ENCODE measurements around the gene AKT2.

The AKT2 gene

GRCh38 chr19:40300668-40301067 lies 15.5 kb upstream of the AKT2 start:
- no peak for DNase-seq

- DNase-seq: no peak
Measured at GRCh38 chr19:40298026-40298425, 12.9 kb upstream of the AKT2 start.

GRCh38 chr19:40294560-40294959 lies 9.4 kb upstream of the AKT2 start:
- no peak for DNase-seq

- no peak for DNase-seq
Measured at GRCh38 chr19:40286971-40287421, 1.9 kb upstream of the AKT2 start.

- no peak for DNase-seq
Measured at GRCh38 chr19:40286235-40286970, 1.3 kb upstream of the AKT2 start.

- DNase-seq: peak; percentile 98 to 100 (median 100)
Measured at GRCh38 chr19:40285353-40286234, 449 bp upstream of the AKT2 start.

- DNase-seq: no peak
Measured at GRCh38 chr19:40284251-40284500, 969 bp downstream of the AKT2 start.

DNA sequence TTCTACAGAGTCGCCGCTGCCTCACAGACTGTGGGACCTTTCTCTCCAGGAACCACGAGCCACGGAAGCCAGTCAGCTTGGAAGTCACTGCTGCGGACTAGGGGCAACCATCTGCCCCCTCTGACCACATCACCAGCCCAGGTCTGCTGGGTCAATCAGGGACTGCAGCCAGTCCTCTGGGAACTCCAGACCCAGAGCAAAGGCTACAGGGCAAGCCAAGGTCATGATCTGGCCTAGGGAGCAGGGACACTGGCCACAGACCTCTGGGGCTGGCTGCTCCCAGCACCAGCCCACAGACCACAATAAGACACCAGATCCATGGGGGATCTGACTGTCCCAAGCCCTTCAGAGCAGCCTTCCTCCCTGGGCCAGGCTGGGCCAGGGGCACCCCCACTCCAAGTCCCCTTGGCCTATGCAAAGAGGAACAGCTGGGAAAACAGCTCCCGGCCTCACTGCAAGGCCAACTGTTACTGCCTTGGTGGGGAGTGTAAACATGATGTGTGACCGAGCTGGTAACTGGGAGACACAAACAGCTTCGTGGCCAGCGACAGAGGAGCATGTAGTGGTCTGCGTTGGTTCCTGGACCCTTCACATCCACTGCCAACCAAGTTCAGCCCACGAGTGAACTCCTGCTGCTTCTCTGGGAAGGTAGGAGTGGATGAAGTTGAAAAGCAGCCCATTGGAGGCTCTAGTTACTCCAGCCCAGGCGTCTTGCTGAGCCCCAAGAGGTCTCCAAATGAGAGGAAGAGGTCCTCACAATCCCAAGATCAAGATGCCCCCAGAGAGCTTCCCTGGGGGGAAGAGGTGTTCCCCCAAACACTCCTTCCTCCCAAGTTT lies 1.5 kb downstream of the AKT2 start:
- DNase-seq: peak in 1 of 3 donors; percentile 22

DNA sequence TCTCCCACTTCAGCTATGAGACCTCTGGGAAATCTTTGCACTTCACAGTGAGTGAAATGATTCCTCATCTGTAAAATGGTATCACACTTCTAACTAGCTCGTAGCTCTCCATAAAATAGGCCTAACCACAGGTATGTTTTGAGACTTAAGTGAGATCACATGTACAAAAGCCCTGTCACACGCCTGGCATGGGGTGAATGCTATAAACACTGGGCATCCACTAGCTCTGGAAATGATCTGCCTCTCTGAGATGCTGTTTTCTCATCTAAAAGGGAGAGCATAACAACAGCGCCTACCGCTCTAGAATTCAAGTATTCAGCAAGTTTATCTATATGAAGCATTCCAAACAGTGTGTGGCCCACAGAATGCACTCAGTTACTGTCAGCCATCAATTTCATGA lies 2.2 kb downstream of the AKT2 start:
- no peak for DNase-seq

DNA sequence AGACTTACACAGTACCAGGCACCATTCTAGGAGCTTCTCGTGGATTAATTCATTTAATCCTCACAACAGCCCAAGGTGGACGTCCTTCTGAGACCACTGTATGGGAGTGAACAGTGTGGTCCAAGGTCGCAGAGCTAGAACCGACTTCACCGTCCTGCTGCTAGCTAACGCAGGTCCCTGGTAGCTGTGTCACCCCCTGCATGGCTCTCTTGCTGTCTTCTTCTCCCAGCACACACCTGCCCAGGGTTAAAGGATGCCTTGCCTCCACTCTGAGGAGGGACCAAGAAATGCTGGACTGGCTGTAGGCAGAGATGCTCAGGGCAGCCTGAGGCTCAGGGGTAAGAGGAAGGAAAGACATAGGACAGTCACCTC lies 3.0 kb downstream of the AKT2 start:
- no peak for DNase-seq

- no peak for DNase-seq
Measured at GRCh38 chr19:40281381-40282208, 3.5 kb downstream of the AKT2 start.

GRCh38 chr19:40280608-40281221 lies 4.4 kb downstream of the AKT2 start:
- DNase-seq: no peak

DNA sequence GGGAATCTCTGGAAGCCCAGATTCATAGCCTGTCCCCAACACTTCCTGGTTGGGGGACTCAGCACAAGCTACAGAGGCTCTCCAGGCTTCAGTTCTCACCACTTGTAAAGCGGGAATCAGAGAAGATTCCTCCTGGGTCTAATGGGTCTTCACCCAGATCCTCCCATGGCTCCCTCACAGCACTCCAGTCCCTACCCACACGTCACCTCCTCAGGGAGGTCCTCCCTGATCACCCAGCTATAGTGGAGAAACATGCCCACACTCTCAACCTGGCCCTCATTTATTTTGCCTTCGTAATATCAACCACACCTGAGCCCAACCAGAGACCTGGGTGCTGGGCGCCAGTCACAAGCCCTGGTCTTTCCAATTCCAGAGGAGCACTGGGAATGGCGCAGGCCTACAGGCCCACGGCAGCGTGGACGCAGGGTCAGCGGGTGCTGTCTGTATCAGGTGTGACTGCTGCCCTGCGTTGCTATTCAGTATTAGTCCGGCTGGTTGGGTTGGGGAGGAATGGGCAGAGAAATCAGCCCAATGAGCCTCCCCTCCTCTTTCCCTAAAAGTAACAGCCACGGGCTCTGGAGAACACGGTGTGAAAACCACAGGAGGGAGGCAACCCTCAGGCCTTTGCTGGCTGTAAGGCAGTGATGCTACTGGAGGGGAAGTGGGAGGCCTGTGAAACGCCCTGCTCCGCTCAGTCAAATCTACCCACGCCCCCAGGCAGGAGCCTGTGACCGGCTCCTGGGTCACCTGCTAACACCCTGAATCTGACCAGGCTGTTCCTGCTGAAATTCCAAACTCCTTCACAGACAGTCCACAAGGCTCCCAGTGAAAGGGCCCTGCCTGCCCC lies 5.2 kb downstream of the AKT2 start:
- DNase-seq: peak; percentile 25 to 43 (median 31)

GRCh38 chr19:40279120-40279551 lies 6.0 kb downstream of the AKT2 start:
- DNase-seq: no peak

GRCh38 chr19:40278361-40279035 lies 6.6 kb downstream of the AKT2 start:
- DNase-seq: no peak

DNA sequence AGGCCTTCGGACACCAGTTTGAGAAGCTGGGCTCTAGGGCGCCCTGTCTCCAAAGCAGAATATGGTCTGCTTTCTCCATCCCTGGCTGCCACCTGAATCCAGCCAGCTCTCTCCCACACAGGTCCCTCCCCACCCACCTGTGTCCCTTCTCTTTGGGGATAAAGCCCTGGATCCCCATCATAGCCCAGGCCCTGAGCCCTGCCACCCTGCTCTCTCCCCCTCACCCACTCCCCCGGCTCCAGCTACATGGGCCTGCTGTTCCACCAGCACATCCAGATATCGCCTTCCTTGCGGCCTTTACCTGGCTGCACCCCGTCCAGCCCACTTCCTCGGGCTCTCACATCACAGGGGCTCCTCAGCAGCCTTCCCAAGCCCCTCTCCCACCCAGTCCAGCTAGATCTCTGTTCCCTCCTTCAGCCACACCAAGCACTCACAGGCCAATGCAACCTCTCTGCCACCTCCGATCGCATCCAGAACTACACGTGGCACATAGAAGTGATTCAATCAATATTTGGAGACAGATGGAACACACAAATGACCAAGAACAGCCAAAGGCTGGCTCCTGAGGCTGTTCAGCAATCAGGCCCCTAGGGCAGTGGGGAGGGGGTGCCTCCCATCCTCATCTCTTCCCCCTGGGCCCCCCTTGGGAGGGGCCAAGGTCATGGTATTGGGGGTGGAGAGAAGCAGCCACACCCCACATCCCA lies 7.6 kb downstream of the AKT2 start:
- no peak for DNase-seq

DNA sequence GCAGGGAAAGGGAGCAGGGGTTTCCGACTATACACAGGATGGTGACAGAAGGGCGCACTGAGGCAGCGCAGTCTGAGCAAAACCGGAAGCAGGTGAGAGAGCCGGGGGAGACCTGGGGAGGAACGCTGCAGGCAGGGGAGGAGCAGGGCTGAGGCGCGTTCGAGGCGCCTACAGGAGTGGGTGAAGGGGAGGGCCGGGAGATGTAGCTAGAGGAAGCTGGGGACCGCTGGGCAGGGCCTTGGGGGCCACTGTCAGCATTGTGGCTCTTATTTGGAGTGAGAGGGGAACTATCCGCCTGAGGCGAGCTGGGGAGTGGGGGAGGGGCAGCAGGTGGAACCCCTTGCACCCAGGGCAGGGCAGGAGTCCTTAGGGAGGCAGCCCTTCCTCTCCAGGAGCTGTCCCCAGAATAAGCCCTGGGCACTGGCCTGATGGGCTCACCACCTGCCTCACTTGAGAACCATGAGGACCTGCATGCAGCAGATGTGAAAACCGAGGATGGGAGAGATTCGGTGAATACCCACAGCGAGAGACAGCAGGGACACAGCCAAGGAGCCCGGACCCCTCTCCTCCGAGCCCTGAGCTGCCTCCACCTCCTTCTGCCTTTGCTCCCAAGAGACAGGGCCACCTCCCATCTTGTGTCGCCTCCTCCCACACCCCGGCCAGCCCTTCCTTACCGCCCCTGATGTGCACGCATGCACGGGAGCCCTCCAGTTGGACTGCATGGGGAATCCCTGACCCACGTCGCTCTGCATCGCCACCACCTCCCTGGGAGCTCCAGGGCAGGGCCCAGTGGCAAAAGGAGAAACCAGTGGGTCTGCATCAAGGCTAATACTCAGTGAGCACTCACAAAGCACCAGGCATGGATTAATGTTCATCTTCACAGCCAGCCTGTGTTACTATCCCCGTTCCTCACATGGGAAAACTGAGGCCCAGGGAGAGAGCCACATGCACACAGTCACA lies 10.3 kb downstream of the AKT2 start:
- peak in 2 of 3 donors; percentile 29 to 38 for DNase-seq
